Caco-2 (cell line): ENCODE measurements around the gene CCDC70. TPM values are rescaled to one million over a fixed set of nuclear protein-coding genes. Genes with fewer than 3 reads are reported as not detected.

Source experiments
- BruUV-seq: library from RNA; stranded (reverse); fragments of 400-500 nt; replicated peaks from 2 replicates; lab custom pipeline; 2021; lab: Mats Ljungman, UMichigan
- CTCF ChIA-PET: fragments of 300-600 bp; sonication (Branson Sonifier 250); formaldehyde crosslinking; loops from one replicate; lab custom pipeline; 2022; ENCODE audit warnings: antibody characterized with exemption; lab: Charles Lee
- POLR2A ChIA-PET: fragments of 300-600 bp; sonication (Branson Sonifier 250); formaldehyde crosslinking; loops from one replicate; lab custom pipeline; 2022; ENCODE audit warnings: antibody characterized with exemption; lab: Charles Lee
- DNase-seq, 2 experiments: peaks; one replicate each; pipeline versions ENCODE4 v3.0.0 to v3.0.0-alpha.2; 2020 to 2022
- H3K27me3 ChIP-seq: replicated peaks from 2 replicates; pipeline ENCODE4 v1.6.0; 2011; ENCODE audit warnings: low read length; ENCODE audit not compliant: control insufficient read depth, insufficient read depth
- H3K36me3 ChIP-seq: 2 replicates; pipeline ENCODE4 v1.5.1; 2011; ENCODE audit warnings: low read length; ENCODE audit not compliant: control insufficient read depth, insufficient read depth
- H3K4me1 ChIP-seq: fragments of 250-450 bp; sonication (Bioruptor Pico); 2 replicates; pipeline ENCODE4 v1.5.1; 2020; ENCODE audit warnings: mild to moderate bottlenecking
- H3K4me3 ChIP-seq: 2 replicates; pipeline ENCODE4 v1.5.1; 2011; ENCODE audit warnings: low read depth, mild to moderate bottlenecking, control low read depth, low read length
- H3K9me3 ChIP-seq: fragments of 250-450 bp; sonication (Bioruptor Pico); 2 replicates; pipeline ENCODE4 v1.5.1; 2020; ENCODE audit warnings: mild to moderate bottlenecking, moderate library complexity
- H3K27ac Mint-ChIP-seq: one replicate; pipeline ENCODE4 v1.8.0; 2022; ENCODE audit warnings: mixed read lengths; ENCODE audit not compliant: unreplicated experiment
- H3K27me3 Mint-ChIP-seq: one replicate; pipeline ENCODE4 v1.8.0; 2022; ENCODE audit warnings: mixed read lengths; ENCODE audit not compliant: insufficient read depth, unreplicated experiment
- H3K36me3 Mint-ChIP-seq: one replicate; pipeline ENCODE4 v1.8.0; 2022; ENCODE audit warnings: mild to moderate bottlenecking, mixed read lengths; ENCODE audit not compliant: insufficient read depth, unreplicated experiment
- H3K4me1 Mint-ChIP-seq: one replicate; pipeline ENCODE4 v1.8.0; 2022; ENCODE audit warnings: low read depth, mixed read lengths; ENCODE audit not compliant: unreplicated experiment
- H3K4me3 Mint-ChIP-seq: one replicate; pipeline ENCODE4 v1.8.0; 2022; ENCODE audit warnings: mild to moderate bottlenecking, moderate library complexity, mixed read lengths; ENCODE audit not compliant: unreplicated experiment
- H3K9me3 Mint-ChIP-seq: one replicate; pipeline ENCODE4 v1.8.0; 2022; ENCODE audit warnings: mixed read lengths; ENCODE audit not compliant: unreplicated experiment
- intact Hi-C: fragments of 100-400 bp; cut with micrococcal nuclease; formaldehyde crosslinking; loops from one replicate; pipeline ENCODE4 v1.10.0; 2022; ENCODE audit not compliant: unreplicated experiment
- total RNA-seq: library from RNA; stranded (reverse); gene quantifications from 2 replicates; pipeline ENCODE4 v1.2.3, GENCODE V29; 2022
- TF ChIP-seq, protein P1 (sequence below), 2 experiments: fragments of 200-600 bp in 1 of 2; IDR thresholded peaks; 1 replicate in 1 of 2; 2 replicates in 1 of 2; pipeline versions ENCODE4 v1.5.1 to v1.8.0; 2011 to 2022; ENCODE audit warnings: antibody characterized with exemption in 1 of 2, control low read depth in 1 of 2, inconsistent platforms in 1 of 2, low read depth in 1 of 2, low read length in 1 of 2, mild to moderate bottlenecking in 1 of 2, moderate library complexity in 1 of 2; ENCODE audit not compliant: insufficient read depth in 1 of 2, severe bottlenecking in 1 of 2, unreplicated experiment in 1 of 2

The CCDC70 gene
- total RNA-seq, 1 experiment from 2014 or later, result not detected

DNA sequence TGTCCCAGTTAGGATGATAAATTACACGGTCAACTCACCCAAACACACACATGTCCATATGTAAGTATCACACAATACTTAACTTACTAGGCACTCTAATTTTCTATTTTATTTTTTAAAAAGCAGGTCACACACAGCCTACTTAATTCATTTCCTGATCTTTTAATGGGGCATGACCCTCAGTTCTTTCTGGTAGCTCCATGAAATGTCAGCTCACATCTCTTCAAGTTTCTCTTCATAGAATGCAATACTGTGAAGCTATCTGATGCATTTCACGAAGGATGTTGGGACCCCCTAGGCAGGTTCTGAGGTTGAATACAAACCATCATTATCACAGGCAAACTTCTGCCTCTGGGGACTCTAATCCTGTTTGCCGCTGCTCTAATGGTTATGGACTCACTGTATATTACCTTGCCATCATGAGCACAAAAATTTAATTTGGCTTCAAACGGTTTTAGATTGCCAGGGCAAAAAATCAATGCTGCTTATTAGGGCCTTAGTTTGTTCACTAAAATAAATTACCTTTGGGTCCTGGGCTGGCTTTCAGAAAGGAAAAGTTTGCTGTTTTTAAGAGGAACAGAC is 41.7 kb upstream of the CCDC70 start:
- Mint-ChIP-seq H3K27ac (no peak overlapping the region), H3K4me1 (peaks cover 9% of the 10 kb centered on the region), H3K36me3 (no peaks in the 10 kb centered on the region), H3K27me3 (peaks cover 24% of the 10 kb centered on the region), H3K9me3 (no peaks in the 10 kb centered on the region), H3K4me3 (no peak overlapping the region)
- Histone ChIP-seq H3K4me1 (no peaks in the 10 kb centered on the region), H3K27me3 (no peaks in the 10 kb centered on the region; the same call in 1 of the 2 replicates), H3K9me3 (no peaks in the 10 kb centered on the region), H3K4me3 (no peak overlapping the region), H3K36me3 (no peaks in the 10 kb centered on the region)
- TF ChIP-seq, protein P1, sequence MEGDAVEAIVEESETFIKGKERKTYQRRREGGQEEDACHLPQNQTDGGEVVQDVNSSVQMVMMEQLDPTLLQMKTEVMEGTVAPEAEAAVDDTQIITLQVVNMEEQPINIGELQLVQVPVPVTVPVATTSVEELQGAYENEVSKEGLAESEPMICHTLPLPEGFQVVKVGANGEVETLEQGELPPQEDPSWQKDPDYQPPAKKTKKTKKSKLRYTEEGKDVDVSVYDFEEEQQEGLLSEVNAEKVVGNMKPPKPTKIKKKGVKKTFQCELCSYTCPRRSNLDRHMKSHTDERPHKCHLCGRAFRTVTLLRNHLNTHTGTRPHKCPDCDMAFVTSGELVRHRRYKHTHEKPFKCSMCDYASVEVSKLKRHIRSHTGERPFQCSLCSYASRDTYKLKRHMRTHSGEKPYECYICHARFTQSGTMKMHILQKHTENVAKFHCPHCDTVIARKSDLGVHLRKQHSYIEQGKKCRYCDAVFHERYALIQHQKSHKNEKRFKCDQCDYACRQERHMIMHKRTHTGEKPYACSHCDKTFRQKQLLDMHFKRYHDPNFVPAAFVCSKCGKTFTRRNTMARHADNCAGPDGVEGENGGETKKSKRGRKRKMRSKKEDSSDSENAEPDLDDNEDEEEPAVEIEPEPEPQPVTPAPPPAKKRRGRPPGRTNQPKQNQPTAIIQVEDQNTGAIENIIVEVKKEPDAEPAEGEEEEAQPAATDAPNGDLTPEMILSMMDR (IDR thresholded peaks at IDR 0.05; ENCODE audit: insufficient read depth in 1 of 2, low read depth in 1 of 2, low read length in 1 of 2, severe bottlenecking in 1 of 2, unreplicated experiment in 1 of 2), result no peak
- CTCF ChIA-PET, result no interaction called here
- no TSS peak for BruUV-seq
- POLR2A ChIA-PET, result no interaction called here
- no peak for DNase-seq
- intact Hi-C loops, result no loop called here

DNA sequence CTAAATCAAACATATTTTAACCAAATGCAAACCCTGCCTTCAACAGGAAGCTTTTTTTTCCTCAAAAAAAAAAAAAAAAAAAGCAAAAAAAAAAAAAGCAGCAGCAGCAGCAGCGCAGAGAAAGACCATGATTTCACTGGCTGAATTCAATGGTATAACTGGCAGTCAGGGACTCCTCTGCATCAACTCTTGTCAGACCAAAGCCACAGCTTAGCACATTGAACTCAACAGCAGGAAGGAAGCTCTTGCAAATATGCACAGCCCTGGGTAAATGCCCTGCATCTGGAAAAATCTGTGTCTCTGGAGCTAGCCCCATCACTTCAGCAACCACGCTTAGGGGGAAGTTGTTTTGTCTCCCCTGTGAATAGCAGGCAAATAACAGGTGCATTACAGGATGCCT is 40.2 kb upstream of the CCDC70 start:
- H3K4me1 Mint-ChIP-seq, result peaks cover 6% of the 10 kb centered on the region
- DNase-seq, result no peak
- no TSS peak for BruUV-seq
- Histone ChIP-seq H3K4me3 (no peak overlapping the region), H3K27me3 (no peaks in the 10 kb centered on the region; the same call in 1 of the 2 replicates), H3K36me3 (no peaks in the 10 kb centered on the region), H3K4me1 (no peaks in the 10 kb centered on the region), H3K9me3 (no peaks in the 10 kb centered on the region)
- intact Hi-C loops, result no loop called here
- no peak overlapping the region for H3K4me3 Mint-ChIP-seq
- ChIA-PET CTCF (no interaction called here), POLR2A (no interaction called here)
- H3K27ac Mint-ChIP-seq, result no peak overlapping the region
- TF ChIP-seq, protein P1 (IDR thresholded peaks at IDR 0.05; ENCODE audit: insufficient read depth in 1 of 2, low read depth in 1 of 2, low read length in 1 of 2, severe bottlenecking in 1 of 2, unreplicated experiment in 1 of 2), result no peak
- no peaks in the 10 kb centered on the region for H3K9me3 Mint-ChIP-seq
- no peaks in the 10 kb centered on the region for H3K36me3 Mint-ChIP-seq
- H3K27me3 Mint-ChIP-seq, result peaks cover 23% of the 10 kb centered on the region

DNA sequence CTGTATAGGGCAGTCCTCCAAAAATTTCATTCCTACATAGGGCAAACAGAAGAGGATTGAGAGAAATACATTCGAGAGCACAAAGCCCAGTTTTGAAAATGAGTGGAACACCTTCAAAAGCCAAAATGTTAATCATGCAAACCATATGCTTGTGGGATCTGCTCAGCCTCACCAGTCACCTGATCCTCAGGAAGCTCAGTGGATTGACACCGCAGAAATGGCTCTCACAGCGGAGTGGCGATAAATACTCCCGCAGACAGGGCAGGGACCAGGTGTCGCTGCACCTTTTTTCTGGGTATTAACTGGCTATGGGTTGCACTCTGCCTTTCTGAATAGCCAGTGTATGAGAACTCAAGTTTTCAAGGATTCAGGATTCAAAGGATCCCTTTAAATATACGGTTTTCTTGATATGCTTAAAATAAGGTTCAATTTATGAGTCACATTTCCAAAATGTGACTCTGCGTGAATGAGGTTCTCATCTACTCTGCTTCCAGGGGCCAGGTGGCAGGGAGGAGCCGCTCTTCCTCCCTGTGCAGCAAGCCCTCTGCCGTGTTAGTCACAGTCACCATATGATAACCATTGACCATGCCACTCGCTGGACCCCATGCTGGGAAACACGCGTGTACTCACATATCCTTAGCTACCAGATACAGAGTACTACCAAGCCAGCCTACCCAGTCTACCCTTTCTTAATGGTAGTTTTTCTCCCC is 39.5 kb upstream of the CCDC70 start:
- Mint-ChIP-seq H3K27ac (no peak overlapping the region), H3K36me3 (no peaks in the 10 kb centered on the region), H3K27me3 (peaks cover 18% of the 10 kb centered on the region), H3K9me3 (no peaks in the 10 kb centered on the region), H3K4me1 (no peaks in the 10 kb centered on the region), H3K4me3 (no peak overlapping the region)
- Histone ChIP-seq H3K9me3 (no peaks in the 10 kb centered on the region), H3K4me1 (no peaks in the 10 kb centered on the region), H3K27me3 (no peaks in the 10 kb centered on the region; the same call in 1 of the 2 replicates), H3K4me3 (no peak overlapping the region), H3K36me3 (no peaks in the 10 kb centered on the region)
- BruUV-seq, result no TSS peak
- DNase-seq, result no peak
- POLR2A ChIA-PET, result interaction anchor here (0.5 kb wide), 1 partner anchor 96 kb away, joined by 8 read pairs; no protein-coding TSS in a partner anchor
- intact Hi-C loops, result no loop called here
- TF ChIP-seq, protein P1 (IDR thresholded peaks at IDR 0.05; ENCODE audit: insufficient read depth in 1 of 2, low read depth in 1 of 2, low read length in 1 of 2, severe bottlenecking in 1 of 2, unreplicated experiment in 1 of 2), result no peak
- CTCF ChIA-PET, result no interaction called here
